Loucy (cell line): ENCODE data around the gene ACSF3.

ENCODE experiments used
- EZH2phosphoT487 ChIP-seq: fragments of 200-600 bp; IDR thresholded peaks from 2 replicates; pipeline ENCODE4 v1.6.1; 2018; ENCODE audit warnings: antibody characterized with exemption, mild to moderate bottlenecking, moderate library complexity, borderline replicate concordance
- TF ChIP-seq, protein P1 (sequence below): fragments of 200-600 bp; sonication (generic); conservative IDR thresholded peaks from 2 replicates; pipeline ENCODE4 v1.5.1; 2014; ENCODE audit warnings: mild to moderate bottlenecking, antibody characterized with exemption, low read length

- TF ChIP-seq, protein P1, sequence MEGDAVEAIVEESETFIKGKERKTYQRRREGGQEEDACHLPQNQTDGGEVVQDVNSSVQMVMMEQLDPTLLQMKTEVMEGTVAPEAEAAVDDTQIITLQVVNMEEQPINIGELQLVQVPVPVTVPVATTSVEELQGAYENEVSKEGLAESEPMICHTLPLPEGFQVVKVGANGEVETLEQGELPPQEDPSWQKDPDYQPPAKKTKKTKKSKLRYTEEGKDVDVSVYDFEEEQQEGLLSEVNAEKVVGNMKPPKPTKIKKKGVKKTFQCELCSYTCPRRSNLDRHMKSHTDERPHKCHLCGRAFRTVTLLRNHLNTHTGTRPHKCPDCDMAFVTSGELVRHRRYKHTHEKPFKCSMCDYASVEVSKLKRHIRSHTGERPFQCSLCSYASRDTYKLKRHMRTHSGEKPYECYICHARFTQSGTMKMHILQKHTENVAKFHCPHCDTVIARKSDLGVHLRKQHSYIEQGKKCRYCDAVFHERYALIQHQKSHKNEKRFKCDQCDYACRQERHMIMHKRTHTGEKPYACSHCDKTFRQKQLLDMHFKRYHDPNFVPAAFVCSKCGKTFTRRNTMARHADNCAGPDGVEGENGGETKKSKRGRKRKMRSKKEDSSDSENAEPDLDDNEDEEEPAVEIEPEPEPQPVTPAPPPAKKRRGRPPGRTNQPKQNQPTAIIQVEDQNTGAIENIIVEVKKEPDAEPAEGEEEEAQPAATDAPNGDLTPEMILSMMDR, result no peak
- TF ChIP-seq EZH2phosphoT487, result no peak
Measured at GRCh38 chr16:89058812-89059211, 34.8 kb upstream of the ACSF3 start.
